Amygdala (tissue), 56 donors: ENCODE data around the gene FOXN3.

Experiments
- DNase-seq, 56 donors: peaks; one replicate each; lab custom pipeline; 2025; lab: John Stamatoyannopoulos, UW

FOXN3 gene

DNA sequence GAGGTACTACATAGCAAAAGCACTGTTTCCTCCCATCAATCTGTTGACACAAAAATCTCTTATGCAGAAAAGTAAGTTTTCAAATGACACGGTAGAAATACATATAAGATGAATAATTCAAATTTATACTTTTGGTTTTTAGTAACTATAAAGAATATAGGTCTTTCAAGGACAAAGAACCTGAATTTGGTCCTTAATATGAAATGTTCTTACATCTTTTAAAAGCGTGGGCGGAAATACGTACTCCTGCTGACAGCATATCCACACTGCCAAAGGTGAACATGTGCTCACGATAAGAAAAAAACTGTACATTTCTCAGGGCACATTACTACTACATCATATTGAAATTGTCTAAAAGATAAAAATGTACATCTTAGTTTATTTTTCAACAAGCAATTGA is 127.6 kb downstream of the FOXN3 start:
- no peak for DNase-seq

DNA sequence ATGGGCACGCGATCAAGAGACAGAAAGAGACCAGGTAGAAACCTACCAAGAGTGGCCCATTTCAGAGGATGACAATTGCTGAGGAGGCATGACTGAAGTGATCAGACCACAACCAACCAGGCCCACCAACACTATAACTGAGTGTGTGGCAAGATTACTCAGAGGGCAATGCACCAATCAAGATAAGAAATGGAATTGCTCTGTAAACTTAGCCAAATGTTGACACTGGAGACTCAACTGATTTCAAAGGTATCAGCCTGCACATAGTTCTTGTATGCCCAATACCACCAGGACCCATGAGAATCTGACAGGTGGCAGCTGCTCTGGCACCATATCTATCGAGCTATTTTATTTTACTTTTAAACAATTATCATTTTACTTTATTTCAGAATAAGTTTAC is 128.9 kb downstream of the FOXN3 start:
- DNase-seq, result no peak

DNA sequence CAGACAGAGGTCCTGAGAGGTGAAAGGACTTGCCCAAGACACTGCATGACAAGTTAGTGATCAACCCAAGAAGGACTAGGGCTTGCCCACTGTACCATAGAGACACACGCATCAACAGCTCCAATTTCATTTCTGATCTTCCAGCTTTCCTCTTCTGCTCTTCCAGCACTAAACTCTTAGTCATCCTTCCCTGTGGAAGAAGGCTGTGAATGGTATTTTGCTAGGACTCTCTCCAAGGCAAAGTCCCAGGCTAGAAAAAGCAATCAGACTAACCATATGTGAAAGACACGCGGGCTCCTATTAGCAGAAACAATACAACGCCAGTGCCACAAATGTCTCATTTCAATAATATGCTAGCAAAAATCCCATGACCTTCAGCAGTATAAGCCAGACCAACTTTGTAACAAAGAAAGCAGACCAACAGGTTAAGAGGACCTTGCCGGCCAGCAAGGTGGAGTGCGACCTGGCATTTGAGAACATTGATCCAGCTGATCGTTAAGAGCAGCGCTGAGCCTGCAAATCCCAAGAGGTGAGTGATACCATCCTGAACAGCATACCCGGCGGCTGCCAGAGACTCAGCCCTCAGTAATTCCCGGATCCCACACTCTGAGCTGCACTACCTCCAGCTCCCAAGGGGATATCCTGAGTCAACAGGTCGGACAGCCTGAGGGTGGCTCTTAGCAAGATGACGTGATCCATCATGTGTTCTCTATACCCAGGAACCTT is 132.5 kb downstream of the FOXN3 start:
- no peak for DNase-seq

DNA sequence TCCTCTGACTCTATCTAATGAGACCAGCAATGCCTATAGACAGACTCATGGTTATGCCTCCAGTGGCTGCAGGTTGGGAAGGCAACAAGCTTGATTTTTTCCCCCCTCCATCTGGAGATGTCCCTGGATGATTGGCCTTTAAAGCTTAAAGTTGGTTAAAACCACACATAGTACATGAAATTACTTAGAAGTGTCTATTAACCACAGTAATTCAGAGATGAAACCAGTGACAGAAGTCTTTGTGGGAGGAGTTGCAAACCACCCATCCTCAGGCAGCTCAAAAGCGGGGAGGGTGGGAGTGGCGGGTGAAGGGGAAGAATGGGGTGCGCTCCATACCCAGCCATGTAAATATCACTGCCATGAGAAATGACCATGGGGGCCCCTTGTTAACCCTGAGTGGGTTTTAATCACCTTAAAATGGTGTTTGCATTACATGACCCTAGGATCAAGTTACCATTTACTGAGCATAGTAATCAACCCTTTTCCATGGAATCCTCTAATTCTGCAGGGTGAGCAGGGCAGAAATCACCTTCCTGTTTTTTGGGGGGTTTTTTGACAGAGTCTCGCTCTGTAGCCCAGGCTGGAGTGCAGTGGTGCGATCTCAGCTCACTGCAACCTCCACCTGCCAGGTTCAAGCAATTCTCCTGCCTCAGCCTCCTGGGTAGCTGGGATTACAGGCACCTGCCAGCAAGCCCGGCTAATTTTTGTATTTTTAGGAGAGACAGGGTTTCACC is 133.5 kb downstream of the FOXN3 start:
- no peak for DNase-seq

- DNase-seq, result no peak
These were observed 134.8 kb downstream of the FOXN3 start for GRCh38 chr14:89282191-89282590.

- no peak for DNase-seq
These were observed 136.4 kb downstream of the FOXN3 start for GRCh38 chr14:89280600-89280999.

GRCh38 chr14:89279649-89280232 is 137.3 kb downstream of the FOXN3 start:
- DNase-seq, result no peak

DNA sequence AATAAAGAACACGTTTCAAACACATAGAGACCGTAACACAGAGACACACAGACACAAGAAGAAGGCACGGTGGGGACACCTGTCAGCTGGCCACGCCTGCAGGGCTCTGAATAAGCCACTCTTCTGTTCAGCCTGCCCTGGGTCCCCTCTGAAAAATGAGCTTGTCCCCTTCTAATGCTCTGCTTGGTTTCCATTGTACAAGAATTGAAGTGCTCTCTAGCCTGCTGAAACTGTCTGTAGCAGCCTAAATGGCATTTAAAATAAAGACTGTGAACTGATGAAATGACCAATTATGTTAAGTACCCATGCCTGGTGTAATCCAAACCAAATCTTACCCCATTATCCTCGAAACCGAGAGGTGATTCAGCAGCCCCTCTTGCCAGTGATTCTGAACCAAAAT is 139.8 kb downstream of the FOXN3 start:
- DNase-seq, result no peak

GRCh38 chr14:89276424-89276975 is 140.5 kb downstream of the FOXN3 start:
- no peak for DNase-seq

GRCh38 chr14:89270439-89271227 is 146.4 kb downstream of the FOXN3 start:
- DNase-seq, result no peak

- no peak for DNase-seq
These were observed 147.6 kb downstream of the FOXN3 start for GRCh38 chr14:89269404-89269803.

DNA sequence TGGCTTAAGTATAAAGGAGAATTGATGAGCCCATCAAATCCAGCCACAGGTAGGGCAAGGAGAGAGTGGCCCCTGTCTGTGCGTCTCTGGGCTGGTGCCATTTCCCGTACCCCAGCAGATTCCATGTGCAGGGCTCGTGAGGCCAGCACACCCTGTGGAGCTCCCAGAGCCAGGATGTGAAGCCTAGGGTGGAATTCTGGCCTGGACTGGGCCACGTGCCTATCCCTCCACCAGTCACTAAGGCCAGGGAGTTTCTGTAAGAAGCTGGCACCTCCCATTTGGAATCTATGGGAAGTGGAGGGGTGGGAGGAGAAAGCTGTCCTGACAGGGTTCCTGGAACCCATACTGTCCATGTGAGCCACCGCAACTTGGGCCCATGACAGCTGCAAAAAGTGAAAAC is 148.5 kb downstream of the FOXN3 start:
- no peak for DNase-seq

DNA sequence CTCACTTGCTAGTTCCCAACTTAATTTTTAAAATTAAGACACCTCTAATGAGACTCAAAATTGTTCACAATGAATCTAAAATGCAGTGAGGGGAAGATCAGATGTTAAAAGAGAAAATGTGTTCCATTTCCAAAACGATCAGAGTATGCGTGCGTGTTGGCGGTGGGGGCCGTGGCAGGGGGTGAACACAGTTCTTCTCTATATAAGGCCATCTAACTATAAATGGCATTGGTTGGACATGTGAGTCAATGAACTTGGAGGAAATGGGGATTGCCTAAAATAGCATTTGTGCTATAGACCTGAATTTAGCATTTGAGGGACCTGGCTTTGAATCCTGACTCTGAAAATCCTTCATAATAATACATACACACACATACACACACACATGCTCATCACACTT is 149.4 kb downstream of the FOXN3 start:
- DNase-seq, result no peak

DNA sequence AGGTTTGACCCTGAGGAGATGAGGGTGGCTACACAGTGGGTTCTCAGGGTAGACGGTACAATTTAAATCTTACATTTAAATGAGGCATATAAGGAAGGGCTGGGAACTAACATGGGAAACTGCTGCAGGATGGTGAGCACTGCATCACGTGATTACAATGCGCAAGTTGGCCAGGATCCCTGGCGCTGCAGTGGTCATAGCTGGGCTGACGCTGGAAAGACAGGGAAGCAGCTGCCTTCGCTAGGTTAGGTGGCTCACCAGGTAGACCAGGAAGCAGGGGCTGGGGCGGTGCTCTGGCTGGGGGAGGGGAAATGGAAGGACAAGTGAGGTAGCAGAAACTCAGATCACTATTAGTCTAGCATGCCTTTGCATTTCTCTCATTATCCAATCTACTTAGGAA is 149.9 kb downstream of the FOXN3 start:
- DNase-seq, result no peak

- DNase-seq, result no peak
These were observed 150.3 kb downstream of the FOXN3 start for GRCh38 chr14:89266754-89267153.

GRCh38 chr14:89265234-89265633 is 151.8 kb downstream of the FOXN3 start:
- no peak for DNase-seq

- no peak for DNase-seq
These were observed 152.7 kb downstream of the FOXN3 start for GRCh38 chr14:89264196-89264800.

GRCh38 chr14:89262041-89262440 is 155.0 kb downstream of the FOXN3 start:
- no peak for DNase-seq

DNA sequence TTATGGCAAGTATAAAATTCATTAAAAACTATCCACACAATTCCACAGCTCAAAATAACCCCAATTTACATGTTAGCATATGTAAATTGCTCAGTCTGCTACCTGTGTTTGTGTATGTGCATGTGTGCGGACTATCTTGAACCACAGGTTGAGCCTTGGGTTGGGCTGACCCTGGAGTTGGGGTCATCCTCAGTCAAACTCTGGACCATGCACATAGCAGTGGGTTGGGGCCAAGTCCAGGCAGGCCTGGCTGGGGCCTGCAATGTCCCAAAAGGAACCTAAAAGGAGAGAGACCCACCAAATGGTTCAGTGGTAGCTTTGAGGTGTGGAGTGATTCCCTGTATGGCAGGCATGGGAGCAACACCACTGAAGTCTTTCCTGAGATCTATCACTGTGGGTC is 156.1 kb downstream of the FOXN3 start:
- no peak for DNase-seq

DNA sequence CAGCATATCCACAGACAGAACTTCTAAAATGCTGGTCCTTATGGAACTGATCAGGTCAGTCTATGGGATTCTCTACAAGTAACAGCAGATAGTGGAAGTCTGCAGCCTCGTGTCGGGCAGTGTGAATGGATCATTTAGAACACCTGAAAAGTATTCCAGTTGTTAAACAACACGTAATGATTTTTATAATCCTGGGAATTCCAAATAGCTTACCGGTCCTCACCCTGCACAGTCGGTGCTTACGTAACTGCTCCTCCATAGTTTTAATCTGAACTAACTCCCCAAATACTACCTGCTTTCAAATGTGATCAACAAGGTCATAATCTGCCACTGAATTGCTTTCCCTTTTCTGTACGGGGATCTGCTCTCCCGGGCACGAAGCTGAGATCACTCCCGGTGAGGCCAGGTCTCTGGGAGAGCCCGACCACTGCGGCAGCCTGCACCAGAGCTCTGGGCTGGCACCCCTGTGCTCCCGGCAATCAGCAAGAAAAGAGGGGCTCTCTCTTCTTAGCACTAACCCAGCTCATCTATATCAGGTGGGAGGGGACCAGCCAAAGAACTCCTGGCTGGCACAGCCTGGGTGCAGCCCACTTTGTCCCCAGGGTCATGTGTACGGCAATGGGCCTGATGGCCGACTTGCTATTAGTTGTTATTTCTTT is 157.0 kb downstream of the FOXN3 start:
- no peak for DNase-seq
